Measurements from ENCODE around the gene BORCS6.

BORCS6 gene

GRCh38 chr17:8164815-8165131, 25.2 kb downstream of the BORCS6 start:
- Histone ChIP-seq H3K36me3 (peaks cover 21% of the 10 kb centered on the region), H3K9me3 (ENCODE audit: severe bottlenecking) (no peaks in the 10 kb centered on the region), H3K27ac (peak overlapping the region; percentile 98), H3K4me3 (ENCODE audit: low read depth, low read length) (peak overlapping the region; percentile 82), H3K27me3 (ENCODE audit: insufficient read depth, low read depth, severe bottlenecking) (no peaks in the 10 kb centered on the region)
- TF ChIP-seq CTCF (IDR thresholded peaks at IDR 0.05; ENCODE audit: low read depth, low read length), result no peak
- DNase-seq, result no peak

- H3K9me3 ChIP-seq (ENCODE audit: severe bottlenecking), result no peaks in the 10 kb centered on the region
- peak overlapping the region; percentile 82 for H3K4me3 ChIP-seq (ENCODE audit: low read depth, low read length)
- no peak for TF ChIP-seq CTCF (IDR thresholded peaks at IDR 0.05; ENCODE audit: low read depth, low read length)
- H3K27ac ChIP-seq, result peak overlapping the region; percentile 98
- H3K36me3 ChIP-seq, result peaks cover 27% of the 10 kb centered on the region
- DNase-seq, result peak; percentile 88
- no peaks in the 10 kb centered on the region for H3K27me3 ChIP-seq (ENCODE audit: insufficient read depth, low read depth, severe bottlenecking)
Measured at GRCh38 chr17:8163978-8164814, 25.8 kb downstream of the BORCS6 start.

GRCh38 chr17:8162997-8163977, 26.7 kb downstream of the BORCS6 start:
- Histone ChIP-seq H3K36me3 (peaks cover 31% of the 10 kb centered on the region), H3K27ac (peak overlapping the region; percentile 98), H3K4me3 (ENCODE audit: low read depth, low read length) (peak overlapping the region; percentile 82), H3K9me3 (ENCODE audit: severe bottlenecking) (no peaks in the 10 kb centered on the region), H3K27me3 (ENCODE audit: insufficient read depth, low read depth, severe bottlenecking) (no peaks in the 10 kb centered on the region)
- DNase-seq, result peak; percentile 92
- no peak for TF ChIP-seq CTCF (IDR thresholded peaks at IDR 0.05; ENCODE audit: low read depth, low read length)

GRCh38 chr17:8162233-8162996, 27.6 kb downstream of the BORCS6 start, which contains the start of gene VAMP2:
Gene VAMP2 (minus strand): TSS chr17:8162948. CDS start chr17:8162879, 69 bp downstream.
- TF ChIP-seq CTCF (IDR thresholded peaks at IDR 0.05; ENCODE audit: low read depth, low read length), result 0 out of 2 replicates have a peak, but pooled peaks have one; percentile 11
- Histone ChIP-seq H3K9me3 (ENCODE audit: severe bottlenecking) (no peaks in the 10 kb centered on the region), H3K27me3 (ENCODE audit: insufficient read depth, low read depth, severe bottlenecking) (no peaks in the 10 kb centered on the region), H3K4me3 (ENCODE audit: low read depth, low read length) (peak within 1 kb of the TSS; percentile 95), H3K36me3 (peaks cover 35% of the 10 kb centered on the region), H3K27ac (peak within 1 kb of the TSS; percentile 98)
- DNase-seq, result peak; percentile 72
